Measurements from ENCODE around the gene CNBD2. TPM values are rescaled to one million over a fixed set of nuclear protein-coding genes. Genes with fewer than 3 reads are reported as not detected.
A peak's percentile ranks its signal among the peaks of the same experiment; 100 is the strongest.

Gene CNBD2
- total and polyA plus RNA-seq, 2 donors (not counting 1 experiment from before 2014, with no cell fraction given): 8.5 to 19.2 TPM

DNA sequence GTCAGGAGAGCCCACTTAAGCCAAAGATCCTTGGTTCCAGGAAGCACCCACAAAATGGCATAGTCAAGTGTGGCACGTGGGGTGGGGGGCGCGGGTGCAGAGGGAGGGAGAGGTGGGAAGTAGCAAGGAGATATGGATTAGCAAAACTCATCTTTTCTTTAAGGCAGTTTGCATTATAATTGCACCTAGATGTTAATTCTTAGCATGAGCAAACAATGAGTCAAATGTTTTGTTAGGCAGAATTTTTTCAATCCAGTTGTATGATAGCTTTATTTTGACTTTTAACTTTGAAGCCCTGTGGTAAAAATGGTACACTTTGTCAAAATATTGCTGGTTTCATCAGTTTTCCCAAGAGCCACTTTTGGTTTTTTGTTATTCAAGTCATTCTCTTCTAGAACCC, 29.1 kb upstream of the CNBD2 start:
- Mint-ChIP-seq H3K27me3 (no peaks in the 10 kb centered on the region), H3K9me3 (ENCODE audit: insufficient read depth) (no peaks in the 10 kb centered on the region), H3K4me1 (no peaks in the 10 kb centered on the region), H3K27ac (no peak overlapping the region), H3K4me3 (no peak overlapping the region)
- peaks cover 0 to 68% of the 10 kb centered on the region in 2 experiments for H3K36me3 ChIP-seq (replicated peaks in 1 of 2; ENCODE audit: control extremely low read depth in 1 of 2, control insufficient read depth in 1 of 2, extremely low read depth in 1 of 2, insufficient read depth in 2 of 2, low read length in 1 of 2)
- no CpG with 5 or more reads among the region's 3 CpGs for WGBS (ENCODE audit: insufficient coverage)
- peaks cover 3% of the 10 kb centered on the region for H4K20me1 ChIP-seq (ENCODE audit: control insufficient read depth, insufficient read depth, low read length, poor library complexity, severe bottlenecking)
- no peaks in the 10 kb centered on the region for H3K9me3 ChIP-seq (ENCODE audit: control extremely low read depth in 1 of 3, control insufficient read depth in 2 of 3, insufficient read depth in 1 of 3, low read length in 2 of 3)
- no peak for ATAC-seq (ENCODE audit: low read depth)
- DNase-seq: no peak
- no peak overlapping the region for H3K27ac ChIP-seq (ENCODE audit: low read length in 2 of 2)
- CTCF ChIA-PET: interaction anchor here (0.6 kb wide), 1 partner anchor 1020 kb away, joined by 3 read pairs; no protein-coding TSS in a partner anchor
- intact Hi-C loops (cut with micrococcal nuclease): no loop called here
- H3K4me2 ChIP-seq (replicated peaks; ENCODE audit: low read depth, low read length, poor library complexity, severe bottlenecking): no peak overlapping the region
- H3K9ac ChIP-seq (ENCODE audit: low read length): no peak overlapping the region
- H3K4me1 ChIP-seq (ENCODE audit: control insufficient read depth in 2 of 2, insufficient read depth in 2 of 2, low read length in 2 of 2): no peaks in the 10 kb centered on the region
- H3K4me3 ChIP-seq (ENCODE audit: control extremely low read depth in 1 of 5, extremely low read depth in 1 of 5, insufficient read depth in 1 of 5, low read depth in 2 of 5, low read length in 4 of 5): no peak overlapping the region
- H3K79me2 ChIP-seq (ENCODE audit: control insufficient read depth, insufficient read depth, low read length): peaks cover 10% of the 10 kb centered on the region
- POLR2A ChIA-PET: no interaction called here
- no peak overlapping the region for H2AFZ ChIP-seq (ENCODE audit: insufficient read depth, low read depth, low read length, poor library complexity, severe bottlenecking)
- no peaks in the 10 kb centered on the region for H3K27me3 ChIP-seq (replicated peaks in 1 of 4; ENCODE audit: control extremely low read depth in 1 of 4, control insufficient read depth in 3 of 4, insufficient read depth in 4 of 4, low read length in 3 of 4)
- no peak for TF ChIP-seq EZH2 (IDR thresholded peaks at IDR 0.05; ENCODE audit: borderline replicate concordance, insufficient read depth, low read depth, low read length, poor library complexity, severe bottlenecking)
- TF ChIP-seq, protein P1, sequence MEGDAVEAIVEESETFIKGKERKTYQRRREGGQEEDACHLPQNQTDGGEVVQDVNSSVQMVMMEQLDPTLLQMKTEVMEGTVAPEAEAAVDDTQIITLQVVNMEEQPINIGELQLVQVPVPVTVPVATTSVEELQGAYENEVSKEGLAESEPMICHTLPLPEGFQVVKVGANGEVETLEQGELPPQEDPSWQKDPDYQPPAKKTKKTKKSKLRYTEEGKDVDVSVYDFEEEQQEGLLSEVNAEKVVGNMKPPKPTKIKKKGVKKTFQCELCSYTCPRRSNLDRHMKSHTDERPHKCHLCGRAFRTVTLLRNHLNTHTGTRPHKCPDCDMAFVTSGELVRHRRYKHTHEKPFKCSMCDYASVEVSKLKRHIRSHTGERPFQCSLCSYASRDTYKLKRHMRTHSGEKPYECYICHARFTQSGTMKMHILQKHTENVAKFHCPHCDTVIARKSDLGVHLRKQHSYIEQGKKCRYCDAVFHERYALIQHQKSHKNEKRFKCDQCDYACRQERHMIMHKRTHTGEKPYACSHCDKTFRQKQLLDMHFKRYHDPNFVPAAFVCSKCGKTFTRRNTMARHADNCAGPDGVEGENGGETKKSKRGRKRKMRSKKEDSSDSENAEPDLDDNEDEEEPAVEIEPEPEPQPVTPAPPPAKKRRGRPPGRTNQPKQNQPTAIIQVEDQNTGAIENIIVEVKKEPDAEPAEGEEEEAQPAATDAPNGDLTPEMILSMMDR (IDR thresholded peaks at IDR 0.05): no peak

DNA sequence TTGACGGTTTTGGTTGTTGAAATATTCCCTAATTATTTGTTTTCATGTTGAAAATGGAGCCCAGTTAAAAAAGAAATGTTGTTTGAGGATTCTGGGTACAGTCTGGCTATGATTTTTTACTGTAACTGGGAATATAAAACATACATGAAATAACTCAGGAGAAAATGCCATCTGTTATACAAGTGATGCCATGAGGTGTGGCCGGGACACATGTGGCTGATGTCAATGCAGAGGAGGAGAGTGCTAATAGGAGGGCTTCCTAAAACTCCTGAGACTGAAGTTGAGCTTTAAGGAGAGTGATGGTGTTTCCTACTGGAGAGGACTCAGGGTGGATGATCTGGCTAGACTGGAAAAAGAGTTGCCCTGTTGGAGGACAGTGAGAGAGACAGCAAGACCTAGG, 26.8 kb upstream of the CNBD2 start:
- no peak overlapping the region for H3K4me2 ChIP-seq (replicated peaks; ENCODE audit: low read depth, low read length, poor library complexity, severe bottlenecking)
- ChIA-PET CTCF (interaction anchor here (0.6 kb wide), 1 partner anchor 138 kb away, joined by 3 read pairs; no protein-coding TSS in a partner anchor), POLR2A (no interaction called here)
- H3K36me3 ChIP-seq (replicated peaks in 1 of 2; ENCODE audit: control extremely low read depth in 1 of 2, control insufficient read depth in 1 of 2, extremely low read depth in 1 of 2, insufficient read depth in 2 of 2, low read length in 1 of 2): peaks cover 0 to 61% of the 10 kb centered on the region in 2 experiments
- no peak overlapping the region for H3K9ac ChIP-seq (ENCODE audit: low read length)
- no peak for TF ChIP-seq EZH2 (IDR thresholded peaks at IDR 0.05; ENCODE audit: borderline replicate concordance, insufficient read depth, low read depth, low read length, poor library complexity, severe bottlenecking)
- peak overlapping the region; percentile 17 for H3K27ac Mint-ChIP-seq
- 100% methylated on average over 1 of the region's 2 CpGs for WGBS (ENCODE audit: insufficient coverage)
- H3K9me3 Mint-ChIP-seq (ENCODE audit: insufficient read depth): no peaks in the 10 kb centered on the region
- no peaks in the 10 kb centered on the region for H3K27me3 Mint-ChIP-seq
- no peak overlapping the region for H3K27ac ChIP-seq (ENCODE audit: low read length in 2 of 2)
- H3K9me3 ChIP-seq (ENCODE audit: control extremely low read depth in 1 of 3, control insufficient read depth in 2 of 3, insufficient read depth in 1 of 3, low read length in 2 of 3): no peaks in the 10 kb centered on the region
- H4K20me1 ChIP-seq (ENCODE audit: control insufficient read depth, insufficient read depth, low read length, poor library complexity, severe bottlenecking): no peaks in the 10 kb centered on the region
- DNase-seq: no peak
- H3K4me1 Mint-ChIP-seq: no peaks in the 10 kb centered on the region
- H3K4me1 ChIP-seq (ENCODE audit: control insufficient read depth in 2 of 2, insufficient read depth in 2 of 2, low read length in 2 of 2): no peaks in the 10 kb centered on the region
- H3K4me3 Mint-ChIP-seq: no peak overlapping the region
- intact Hi-C loops (cut with micrococcal nuclease): no loop called here
- H2AFZ ChIP-seq (ENCODE audit: insufficient read depth, low read depth, low read length, poor library complexity, severe bottlenecking): no peak overlapping the region
- no peak overlapping the region for H3K4me3 ChIP-seq (ENCODE audit: control extremely low read depth in 1 of 5, extremely low read depth in 1 of 5, insufficient read depth in 1 of 5, low read depth in 2 of 5, low read length in 4 of 5)
- H3K79me2 ChIP-seq (ENCODE audit: control insufficient read depth, insufficient read depth, low read length): peaks cover 6% of the 10 kb centered on the region
- ATAC-seq (ENCODE audit: low read depth): no peak
- no peaks in the 10 kb centered on the region for H3K27me3 ChIP-seq (replicated peaks in 1 of 4; ENCODE audit: control extremely low read depth in 1 of 4, control insufficient read depth in 3 of 4, insufficient read depth in 4 of 4, low read length in 3 of 4)

Measured in B cell (primary cell).